Cardiac fibroblast (primary cell): ENCODE measurements around the gene HIF3A.
"Not testable (repeated sequence)": the region's sequence is repeated elsewhere in the genome, so short reads cannot be mapped to it uniquely, and the experiment has no call there.

ENCODE experiments used
- DNase-seq, 2 donors: peaks; one replicate each; pipeline versions ENCODE4 v3.0.0 to v3.0.0-alpha.2; 2010; ENCODE audit warnings: low read depth in 2 of 2
- H3K4me3 ChIP-seq, 2 donors: replicated peaks in 1 of 2; 1 replicate in 1 of 2; 2 replicates in 1 of 2; pipeline ENCODE4 v1.5.1; 2011; ENCODE audit warnings: low read depth in 2 of 2, low read length in 2 of 2, mild to moderate bottlenecking in 2 of 2, moderate library complexity in 1 of 2
- TF ChIP-seq, protein P1 (sequence below): IDR thresholded peaks from one replicate; pipeline ENCODE4 v1.5.1; 2011; ENCODE audit warnings: low read depth, mild to moderate bottlenecking, low read length, inconsistent platforms

Gene HIF3A

DNA sequence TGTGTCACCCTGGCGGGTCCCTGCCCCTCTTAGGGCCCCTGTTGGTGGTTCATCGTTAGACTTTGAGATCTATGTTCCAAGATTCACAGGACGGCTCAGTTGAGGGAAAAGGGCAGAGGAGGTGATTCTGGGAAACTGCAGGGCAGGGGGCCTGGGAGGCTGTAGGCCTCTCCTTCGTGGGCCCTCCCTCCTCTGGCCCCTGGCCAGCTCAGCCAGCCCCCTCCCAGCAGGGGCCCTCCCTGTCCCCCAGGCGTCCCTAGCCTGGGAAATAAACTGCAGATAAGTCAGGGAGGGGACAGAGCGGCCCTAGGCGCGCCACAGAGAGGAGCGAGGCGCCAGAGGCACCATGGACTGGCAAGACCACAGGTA, 6.5 kb downstream of the HIF3A start:
- H3K4me3 ChIP-seq, result no peak overlapping the region
- DNase-seq, result no peak
- TF ChIP-seq, protein P1, sequence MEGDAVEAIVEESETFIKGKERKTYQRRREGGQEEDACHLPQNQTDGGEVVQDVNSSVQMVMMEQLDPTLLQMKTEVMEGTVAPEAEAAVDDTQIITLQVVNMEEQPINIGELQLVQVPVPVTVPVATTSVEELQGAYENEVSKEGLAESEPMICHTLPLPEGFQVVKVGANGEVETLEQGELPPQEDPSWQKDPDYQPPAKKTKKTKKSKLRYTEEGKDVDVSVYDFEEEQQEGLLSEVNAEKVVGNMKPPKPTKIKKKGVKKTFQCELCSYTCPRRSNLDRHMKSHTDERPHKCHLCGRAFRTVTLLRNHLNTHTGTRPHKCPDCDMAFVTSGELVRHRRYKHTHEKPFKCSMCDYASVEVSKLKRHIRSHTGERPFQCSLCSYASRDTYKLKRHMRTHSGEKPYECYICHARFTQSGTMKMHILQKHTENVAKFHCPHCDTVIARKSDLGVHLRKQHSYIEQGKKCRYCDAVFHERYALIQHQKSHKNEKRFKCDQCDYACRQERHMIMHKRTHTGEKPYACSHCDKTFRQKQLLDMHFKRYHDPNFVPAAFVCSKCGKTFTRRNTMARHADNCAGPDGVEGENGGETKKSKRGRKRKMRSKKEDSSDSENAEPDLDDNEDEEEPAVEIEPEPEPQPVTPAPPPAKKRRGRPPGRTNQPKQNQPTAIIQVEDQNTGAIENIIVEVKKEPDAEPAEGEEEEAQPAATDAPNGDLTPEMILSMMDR, result no peak

DNA sequence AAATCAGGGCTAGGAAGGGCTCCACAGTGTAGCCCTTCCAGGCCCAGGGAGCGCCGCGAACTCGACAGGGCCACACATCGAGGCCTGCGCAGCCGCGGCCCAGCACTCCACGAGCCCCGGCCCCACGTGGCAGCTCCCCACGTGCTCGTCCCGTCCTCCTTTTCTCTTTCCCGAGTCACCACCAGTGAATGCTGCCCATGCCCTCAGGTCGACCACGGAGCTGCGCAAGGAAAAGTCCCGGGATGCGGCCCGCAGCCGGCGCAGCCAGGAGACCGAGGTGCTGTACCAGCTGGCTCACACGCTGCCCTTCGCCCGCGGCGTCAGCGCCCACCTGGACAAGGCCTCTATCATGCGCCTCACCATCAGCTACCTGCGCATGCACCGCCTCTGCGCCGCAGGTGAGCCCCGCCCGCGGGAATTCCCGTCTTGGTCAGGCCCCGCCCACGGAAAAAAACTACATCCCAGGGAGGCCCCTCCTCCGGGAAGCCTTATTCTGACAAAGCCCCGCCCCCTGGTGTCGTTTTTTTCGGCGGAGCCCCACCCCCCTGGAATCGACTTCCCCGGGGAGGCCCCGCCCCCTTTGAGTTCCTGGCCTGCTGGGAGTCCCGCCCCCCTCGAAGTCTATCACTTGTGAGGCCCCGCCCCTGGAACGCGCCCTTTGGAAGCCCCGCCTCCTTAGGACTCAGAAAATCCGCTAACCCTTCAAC, 7.0 kb downstream of the HIF3A start:
- no peak overlapping the region for H3K4me3 ChIP-seq
- peak; percentile 66 to 69 for DNase-seq
- TF ChIP-seq, protein P1, result no peak

DNA sequence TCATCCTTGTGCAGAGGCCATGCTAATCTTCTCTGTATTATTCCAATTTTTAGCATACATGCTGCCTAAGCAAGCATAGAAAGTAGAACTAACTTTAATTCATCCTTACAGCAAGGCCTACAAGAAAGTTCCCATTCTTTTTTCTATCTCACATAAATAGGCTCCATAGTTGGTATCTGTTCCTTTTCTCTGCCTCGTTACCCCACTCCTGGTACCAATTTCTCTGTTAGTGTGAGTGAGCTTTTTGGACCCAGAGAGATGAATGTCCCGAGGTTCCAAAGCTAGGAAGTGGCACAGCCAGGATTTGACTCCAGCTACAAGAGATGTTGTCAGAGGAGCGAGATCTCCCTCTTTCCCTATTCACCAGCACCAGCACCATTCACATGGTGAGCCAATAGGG, 9.7 kb downstream of the HIF3A start:
- TF ChIP-seq, protein P1, result no peak
- DNase-seq, result no peak
- H3K4me3 ChIP-seq, result no peak overlapping the region

DNA sequence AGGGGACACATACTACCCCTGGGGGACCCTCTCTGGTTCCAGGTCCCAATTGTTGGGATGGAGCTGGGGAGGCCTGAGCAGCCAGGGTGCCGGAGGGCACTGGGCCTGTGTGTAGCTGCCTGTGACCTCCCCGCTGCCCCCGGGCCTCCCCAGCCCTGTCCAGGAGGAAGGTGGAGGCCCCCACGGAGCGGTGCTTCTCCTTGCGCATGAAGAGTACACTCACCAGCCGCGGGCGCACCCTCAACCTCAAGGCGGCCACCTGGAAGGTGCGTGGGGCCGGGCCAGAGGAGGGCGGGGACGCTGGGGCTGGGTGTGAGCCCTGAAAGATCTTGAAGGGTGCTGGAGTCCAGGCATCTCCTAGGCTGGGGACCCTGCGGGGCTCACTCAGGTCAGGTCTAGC, 11.7 kb downstream of the HIF3A start:
- DNase-seq, result no peak

DNA sequence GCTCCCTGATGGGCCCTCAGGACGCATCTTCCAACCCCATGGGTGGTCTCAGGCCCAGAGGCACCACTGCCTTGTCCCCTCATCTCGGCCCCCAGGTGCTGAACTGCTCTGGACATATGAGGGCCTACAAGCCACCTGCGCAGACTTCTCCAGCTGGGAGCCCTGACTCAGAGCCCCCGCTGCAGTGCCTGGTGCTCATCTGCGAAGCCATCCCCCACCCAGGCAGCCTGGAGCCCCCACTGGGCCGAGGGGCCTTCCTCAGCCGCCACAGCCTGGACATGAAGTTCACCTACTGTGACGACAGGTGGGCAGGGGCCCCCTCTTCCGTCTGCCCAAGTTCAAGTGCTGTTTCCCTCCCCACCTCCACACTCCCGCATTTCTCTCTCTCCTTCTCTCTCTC, 12.2 kb downstream of the HIF3A start:
- no peak for DNase-seq
- no peak overlapping the region for H3K4me3 ChIP-seq
- TF ChIP-seq, protein P1, result no peak

More for the DNA sequence above, 11.7 kb downstream of the HIF3A start:
- TF ChIP-seq, protein P1, result no peak
- H3K4me3 ChIP-seq, result no peak overlapping the region

DNA sequence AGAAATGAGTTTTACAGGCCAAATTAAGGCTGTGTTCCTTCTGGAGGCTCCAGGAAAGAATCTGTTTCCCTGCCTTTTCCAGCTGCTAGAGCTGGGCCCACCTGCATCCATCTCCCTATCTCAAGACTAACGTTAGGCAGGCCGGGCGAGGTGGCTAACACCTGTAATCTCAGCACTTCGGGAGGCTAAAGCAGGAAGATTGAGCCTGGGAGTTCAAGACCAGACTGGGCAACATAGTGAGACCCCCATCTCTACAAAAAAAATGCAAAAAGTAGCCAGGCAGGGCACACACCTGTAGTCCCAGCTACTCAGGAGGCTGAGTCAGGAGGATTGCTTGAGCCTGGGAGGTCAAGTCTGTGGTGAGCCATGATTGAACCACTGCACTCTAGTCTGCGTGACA, 14.6 kb downstream of the HIF3A start:
- TF ChIP-seq, protein P1, result no peak
- DNase-seq, result no peak
- no peak overlapping the region for H3K4me3 ChIP-seq

DNA sequence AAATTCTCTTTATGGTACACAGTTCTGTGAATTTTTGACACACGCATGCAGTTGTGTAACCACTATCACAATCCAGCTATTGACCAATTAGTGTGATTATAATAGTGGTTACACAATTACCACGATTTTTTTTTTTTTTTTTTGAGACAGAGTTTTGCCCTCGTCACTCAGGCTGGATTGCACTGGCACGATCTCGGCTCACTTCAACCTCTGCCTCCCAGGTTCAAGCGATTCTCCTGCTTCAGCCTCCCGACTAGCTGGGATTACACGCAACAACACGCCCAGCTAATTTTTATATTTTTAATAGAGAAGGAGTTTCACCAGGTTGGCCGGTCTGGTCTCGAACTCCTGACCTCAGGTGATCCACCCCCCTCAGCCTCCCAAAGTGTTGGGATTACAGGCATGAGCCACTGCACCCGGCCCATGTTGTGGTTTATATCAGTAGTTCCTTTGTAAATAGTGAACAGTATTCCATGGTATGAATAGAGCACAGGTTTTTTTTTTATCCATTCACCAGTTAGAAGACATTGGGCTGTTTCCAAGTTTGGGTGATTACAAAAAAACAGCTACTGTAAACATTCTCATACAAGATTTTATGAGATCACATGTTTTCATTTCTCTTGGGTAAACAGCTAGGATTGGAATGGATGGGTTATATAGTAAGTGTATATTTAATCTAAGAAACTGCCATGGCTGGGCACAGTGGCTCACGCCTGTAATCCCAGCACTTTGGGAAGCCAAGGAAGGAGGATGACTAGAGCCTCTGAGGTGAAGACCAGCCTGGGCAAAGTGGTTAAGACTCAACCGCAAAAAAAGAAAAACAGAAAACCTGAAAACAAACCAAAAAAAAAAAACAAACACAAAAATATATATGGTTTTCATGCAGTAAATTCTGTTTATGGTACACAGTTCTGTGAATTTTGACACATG, 17.0 kb downstream of the HIF3A start:
- peak in 1 of 2 donors; percentile 62 for DNase-seq
- not testable (repeated sequence) for H3K4me3 ChIP-seq
